ENCODE data around the gene S100A5.

S100A5 gene

GRCh38 chr1:153578490-153578889 is 37.8 kb upstream of the S100A5 start:
- ChIA-PET CTCF (interaction anchor here (0.6 to 2.8 kb wide), 6 partner anchors 16 to 277 kb away, joined by 3 to 24 read pairs (median 4); partner anchors contain the start of genes S100A1 and S100A13), POLR2A (interaction anchor here (0.9 kb wide), 2 partner anchors 41 to 49 kb away, joined by 3 read pairs; partner anchors contain the start of gene S100A13)
- Histone ChIP-seq H3K9me3 (ENCODE audit: control insufficient read depth, insufficient read depth, low read depth, low read length) (no peaks in the 10 kb centered on the region), H3K4me3 (ENCODE audit: low read depth, low read length) (no peak overlapping the region), H3K36me3 (ENCODE audit: control insufficient read depth in 2 of 2, insufficient read depth in 1 of 2, low read length in 2 of 2) (no peaks in the 10 kb centered on the region), H3K27ac (ENCODE audit: extremely low read depth, low read depth, low read length) (no peak overlapping the region), H3K4me1 (ENCODE audit: control insufficient read depth, insufficient read depth, low read length) (no peaks in the 10 kb centered on the region)
- TF ChIP-seq ZNF157 (tag by site-specific recombination; IDR thresholded peaks at IDR 0.05) (no peak), ZNF704 (tag by site-specific recombination; IDR thresholded peaks at IDR 0.05) (no peak), IKZF3 (tag by site-specific recombination; IDR thresholded peaks at IDR 0.05) (no peak), ZSCAN30 (tag by site-specific recombination; IDR thresholded peaks at IDR 0.05) (no peak), ZNF510 (tag by site-specific recombination; IDR thresholded peaks at IDR 0.05; ENCODE audit: insufficient replicate concordance) (no peak), ZNF140 (tag by site-specific recombination; IDR thresholded peaks at IDR 0.05) (no peak), ZNF785 (tag by site-specific recombination; IDR thresholded peaks at IDR 0.05) (no peak), ZNF239 (tag by site-specific recombination; IDR thresholded peaks at IDR 0.05) (no peak), ZNF114 (tag by site-specific recombination; IDR thresholded peaks at IDR 0.05) (no peak), ZBTB26 (tag by site-specific recombination; optimal IDR thresholded peaks at IDR 0.05) (no peak), SP3 (tag by site-specific recombination; IDR thresholded peaks at IDR 0.05) (no peak), RBAK (tag by site-specific recombination; IDR thresholded peaks at IDR 0.05) (no peak), ZSCAN16 (tag by site-specific recombination; IDR thresholded peaks at IDR 0.05) (no peak)

GRCh38 chr1:153577624-153578051 is 36.9 kb upstream of the S100A5 start:
- ChIA-PET POLR2A (interaction anchor here (0.7 to 1.7 kb wide), 7 partner anchors 10 to 70 kb away, joined by 3 to 11 read pairs (median 5); partner anchors contain the start of genes CHTOP and S100A13), CTCF (interaction anchor here (1.1 to 2.8 kb wide), 7 partner anchors 8 to 67 kb away, joined by 3 to 24 read pairs (median 5); partner anchors contain the start of genes S100A1 and S100A13)
- Histone ChIP-seq H3K9me3 (ENCODE audit: control insufficient read depth, insufficient read depth, low read depth, low read length) (no peaks in the 10 kb centered on the region), H3K4me1 (ENCODE audit: control insufficient read depth, insufficient read depth, low read length) (no peaks in the 10 kb centered on the region), H3K27ac (ENCODE audit: extremely low read depth, low read depth, low read length) (no peak overlapping the region), H3K4me3 (ENCODE audit: low read depth, low read length) (no peak overlapping the region), H3K36me3 (ENCODE audit: control insufficient read depth in 2 of 2, insufficient read depth in 1 of 2, low read length in 2 of 2) (no peaks in the 10 kb centered on the region)
- TF ChIP-seq ZFP69B (tag by site-specific recombination; IDR thresholded peaks at IDR 0.05) (no peak), KLF1 (tag by site-specific recombination; IDR thresholded peaks at IDR 0.05) (peak; percentile 99), EGR2 (tag by site-specific recombination; IDR thresholded peaks at IDR 0.05; ENCODE audit: low read depth) (peak; percentile 40), ZFHX2 (tag by site-specific recombination; conservative IDR thresholded peaks at IDR 0.05) (peak; percentile 61)

GRCh38 chr1:153577138-153577537 is 36.4 kb upstream of the S100A5 start:
- ChIA-PET POLR2A (interaction anchor here (0.7 to 1.7 kb wide), 6 partner anchors 9 to 70 kb away, joined by 4 to 11 read pairs (median 6); partner anchors contain the start of genes CHTOP and S100A13), CTCF (interaction anchor here (1.1 to 2.8 kb wide), 7 partner anchors 8 to 67 kb away, joined by 3 to 24 read pairs (median 5); partner anchors contain the start of genes S100A1 and S100A13)
- no peaks in the 10 kb centered on the region for H3K9me3 ChIP-seq (ENCODE audit: control insufficient read depth, insufficient read depth, low read depth, low read length)
- H3K4me3 ChIP-seq (ENCODE audit: low read depth, low read length): no peak overlapping the region
- H3K4me1 ChIP-seq (ENCODE audit: control insufficient read depth, insufficient read depth, low read length): no peaks in the 10 kb centered on the region
- H3K27ac ChIP-seq (ENCODE audit: extremely low read depth, low read depth, low read length): no peak overlapping the region
- H3K36me3 ChIP-seq (ENCODE audit: control insufficient read depth in 2 of 2, insufficient read depth in 1 of 2, low read length in 2 of 2): no peaks in the 10 kb centered on the region
- TF ChIP-seq ZBTB17 (tag by site-specific recombination; IDR thresholded peaks at IDR 0.05) (no peak), ZBTB10 (tag by site-specific recombination; IDR thresholded peaks at IDR 0.05) (no peak), ZFHX2 (tag by site-specific recombination; conservative IDR thresholded peaks at IDR 0.05) (no peak), ZNF521 (tag by site-specific recombination; IDR thresholded peaks at IDR 0.05) (no peak), ZSCAN18 (tag by site-specific recombination; IDR thresholded peaks at IDR 0.05) (no peak), ZNF214 (tag by site-specific recombination; IDR thresholded peaks at IDR 0.05; ENCODE audit: borderline replicate concordance) (no peak), ZNF404 (tag by site-specific recombination; IDR thresholded peaks at IDR 0.05) (no peak), SETDB1 (IDR thresholded peaks at IDR 0.05; ENCODE audit: insufficient read length, low read length) (no peak), SCRT2 (tag by site-specific recombination; IDR thresholded peaks at IDR 0.05) (no peak)
